Motor neuron (in vitro differentiated cells): ENCODE results near the gene SDC3. TPM values are rescaled to one million over a fixed set of nuclear protein-coding genes. Genes with fewer than 3 reads are reported as not detected.

Source experiments
- ATAC-seq, 8 experiments: fragments of 200-7000 bp; cut with Tn5 transposase; replicated peaks in 6 of 8; 2 replicates each; pipeline ENCODE4 v1.8.0; 2021; ENCODE audit warnings: mild to moderate bottlenecking in 8 of 8, moderate library complexity in 8 of 8
- H3K27ac ChIP-seq, 2 donors: fragments of 250-450 bp; sonication (Bioruptor Pico); 2 replicates each; pipeline ENCODE4 v1.9.0; 2021; ENCODE audit warnings: antibody characterized with exemption in 2 of 2, mild to moderate bottlenecking in 2 of 2, moderate library complexity in 1 of 2
- H3K4me1 ChIP-seq, 2 donors: fragments of 250-450 bp; sonication (Bioruptor Pico); replicated peaks in 1 of 2; 2 replicates each; pipeline ENCODE4 v1.6.1; 2021; ENCODE audit warnings: antibody characterized with exemption in 2 of 2, mild to moderate bottlenecking in 2 of 2, moderate library complexity in 1 of 2
- H3K4me3 ChIP-seq, 5 donors: fragments of 250-450 bp; sonication (Bioruptor Pico); 2 replicates each; pipeline ENCODE4 v1.9.0; 2021; ENCODE audit warnings: antibody characterized with exemption in 5 of 5, mild to moderate bottlenecking in 5 of 5, moderate library complexity in 4 of 5
- WGBS, 10 experiments: fragments of 450-650 bp; shearing (Covaris generic); methylation state at CpG; one replicate each; pipeline ENCODE4 v1.0.0; 2022; 5-methylcytosine and 5-hydroxymethylcytosine counted together
- in situ Hi-C, 9 experiments: fragments of 400-800 bp; cut with MboI; loops; one replicate each; pipeline ENCODE4 v1.15.0; 2021; ENCODE audit warnings: low sequenced_read_pairs in 9 of 9, low pct_unique_long_range_greater_than_20kb in 2 of 9; ENCODE audit not compliant: unreplicated experiment in 9 of 9
- total RNA-seq, 8 experiments: library from RNA; unstranded; fragments of 300-600 nt; gene quantifications; 2 replicates each; pipeline versions ENCODE4 v1.2.3 to v1.2.4, GENCODE V29; 2022

The SDC3 gene
- total RNA-seq, 8 experiments from 2014 or later: 8.8 to 165 (median 76.0) TPM

GRCh38 chr1:30889511-30889910 lies 19.0 kb downstream of the SDC3 start:
- no peak overlapping the region for H3K4me3 ChIP-seq
- peak overlapping the region in 1 of 2 donors; percentile 88 for H3K27ac ChIP-seq
- peaks cover 48 to 79% of the 10 kb centered on the region in 2 donors for H3K4me1 ChIP-seq
- in situ Hi-C loops: no loop called here
- no peak for ATAC-seq
- 4 to 100% (median 93%) methylated on average over 1 to 5 of the region's 5 CpGs; no CpG with 5 or more reads in 3 of the 10 experiments for WGBS, 10 experiments

GRCh38 chr1:30888975-30889374 lies 19.6 kb downstream of the SDC3 start:
- peak overlapping the region; percentile 88 to 90 for H3K27ac ChIP-seq
- in situ Hi-C loops: no loop called here
- no peak overlapping the region for H3K4me3 ChIP-seq
- no peak for ATAC-seq
- 67 to 100% (median 79%) methylated on average over 2 to 3 of the region's 3 CpGs; no CpG with 5 or more reads in 5 of the 10 experiments for WGBS, 10 experiments
- H3K4me1 ChIP-seq: peaks cover 48 to 81% of the 10 kb centered on the region in 2 donors

GRCh38 chr1:30888391-30888790 lies 20.2 kb downstream of the SDC3 start:
- no peak overlapping the region for H3K4me3 ChIP-seq
- peak overlapping the region; percentile 88 to 90 for H3K27ac ChIP-seq
- peak; percentile 83 to 95 (median 90) for ATAC-seq
- H3K4me1 ChIP-seq: peaks cover 44 to 81% of the 10 kb centered on the region in 2 donors
- 0 to 20% methylated on average over 1 to 2 of the region's 8 CpGs; no CpG with 5 or more reads in 8 of the 10 experiments for WGBS, 10 experiments
- in situ Hi-C loops: no loop called here

- in situ Hi-C loops: no loop called here
- peak; percentile 46 to 85 (median 62) for ATAC-seq
- Histone ChIP-seq H3K4me1 (peaks cover 37 to 80% of the 10 kb centered on the region in 2 donors), H3K27ac (peak overlapping the region; percentile 88 to 90), H3K4me3 (no peak overlapping the region)
- 0 to 76% (median 65%) methylated on average over 1 to 8 of the region's 10 CpGs; no CpG with 5 or more reads in 3 of the 10 experiments for WGBS, 10 experiments
These were observed 20.9 kb downstream of the SDC3 start for GRCh38 chr1:30887485-30888315.

- ATAC-seq: no peak
- Histone ChIP-seq H3K4me1 (peaks cover 44 to 80% of the 10 kb centered on the region in 2 donors), H3K4me3 (no peak overlapping the region), H3K27ac (peak overlapping the region; percentile 88 to 90)
- in situ Hi-C loops: no loop called here
- WGBS, 10 experiments: 31 to 100% (median 89%) methylated on average over 1 to 8 of the region's 12 CpGs; no CpG with 5 or more reads in 5 of the 10 experiments
These were observed 21.7 kb downstream of the SDC3 start for GRCh38 chr1:30886710-30887428.

GRCh38 chr1:30885570-30886522 lies 22.7 kb downstream of the SDC3 start:
- Histone ChIP-seq H3K4me1 (peaks cover 55 to 81% of the 10 kb centered on the region in 2 donors), H3K4me3 (no peak overlapping the region), H3K27ac (peak overlapping the region; percentile 69 to 88)
- 39 to 96% (median 71%) methylated on average over 2 to 9 of the region's 17 CpGs; no CpG with 5 or more reads in 2 of the 10 experiments for WGBS, 10 experiments
- in situ Hi-C loops: no loop called here
- ATAC-seq: peak in 5 of 8 experiments; percentile 22 to 36 (median 32)

GRCh38 chr1:30884723-30885122 lies 23.8 kb downstream of the SDC3 start:
- in situ Hi-C loops: no loop called here
- WGBS, 10 experiments: 75 to 94% (median 88%) methylated on average over 3 to 5 of the region's 5 CpGs; no CpG with 5 or more reads in 1 of the 10 experiments

GRCh38 chr1:30883389-30884172 lies 25.0 kb downstream of the SDC3 start:
- Histone ChIP-seq H3K27ac (peak overlapping the region in 1 of 2 donors; percentile 30), H3K4me3 (no peak overlapping the region), H3K4me1 (peaks cover 71 to 92% of the 10 kb centered on the region in 2 donors)
- ATAC-seq: no peak
- WGBS, 10 experiments: 67 to 100% (median 81%) methylated on average over 2 to 14 of the region's 18 CpGs; no CpG with 5 or more reads in 3 of the 10 experiments
- in situ Hi-C loops: no loop called here

More at GRCh38 chr1:30884723-30885122, 23.8 kb downstream of the SDC3 start:
- Histone ChIP-seq H3K4me3 (no peak overlapping the region), H3K4me1 (peaks cover 66 to 90% of the 10 kb centered on the region in 2 donors), H3K27ac (no peak overlapping the region)
- no peak for ATAC-seq

- no peak for ATAC-seq
- Histone ChIP-seq H3K27ac (no peak overlapping the region), H3K4me3 (no peak overlapping the region), H3K4me1 (peaks cover 67 to 90% of the 10 kb centered on the region in 2 donors)
- 58 to 87% (median 79%) methylated on average over 2 to 13 of the region's 14 CpGs; no CpG with 5 or more reads in 1 of the 10 experiments for WGBS, 10 experiments
- in situ Hi-C loops: no loop called here
These were observed 25.7 kb downstream of the SDC3 start for GRCh38 chr1:30882678-30883388.

- Histone ChIP-seq H3K27ac (peak overlapping the region; percentile 79 to 90), H3K4me3 (no peak overlapping the region), H3K4me1 (peaks cover 57 to 78% of the 10 kb centered on the region in 2 donors)
- 50 to 90% (median 80%) methylated on average over 1 to 10 of the region's 25 CpGs for WGBS, 10 experiments
- ATAC-seq: peak in 5 of 8 experiments; percentile 12 to 22 (median 15)
- in situ Hi-C loops: no loop called here
These were observed 27.0 kb downstream of the SDC3 start for GRCh38 chr1:30881319-30882181.
